MM.1S (cell line): ENCODE results near the gene KIAA1217.
"Not testable (repeated sequence)": the region's sequence is repeated elsewhere in the genome, so short reads cannot be mapped to it uniquely, and the experiment has no call there.

Experiments
- DNase-seq: peaks from one replicate; pipeline ENCODE4 v3.0.0-alpha.2; 2015
- H2AFZ ChIP-seq: fragments of 300-600 bp; sonication (generic); 2 replicates; pipeline ENCODE4 v1.6.0; 2016; ENCODE audit warnings: antibody characterized with exemption, low read length
- H3F3A ChIP-seq: fragments of 300-600 bp; sonication (generic); 2 replicates; pipeline ENCODE4 v1.6.1; 2016; ENCODE audit warnings: mild to moderate bottlenecking, antibody characterized with exemption, low read length, moderate library complexity, mixed read lengths; ENCODE audit not compliant: insufficient read depth
- H3K27ac ChIP-seq: fragments of 300-600 bp; sonication (generic); 2 replicates; pipeline ENCODE4 v1.5.1; 2016; ENCODE audit warnings: mild to moderate bottlenecking, low read length
- H3K27me3 ChIP-seq: fragments of 300-600 bp; sonication (generic); replicated peaks from 2 replicates; pipeline ENCODE4 v1.6.0; 2016; ENCODE audit warnings: low read length; ENCODE audit not compliant: insufficient read depth
- H3K36me3 ChIP-seq: fragments of 300-600 bp; sonication (generic); replicated peaks from 2 replicates; pipeline ENCODE4 v1.6.1; 2016; ENCODE audit warnings: mild to moderate bottlenecking, low read length, mixed read lengths; ENCODE audit not compliant: insufficient read depth
- H3K4me1 ChIP-seq: fragments of 300-600 bp; sonication (generic); 2 replicates; pipeline ENCODE4 v1.6.1; 2016; ENCODE audit warnings: low read length, mixed read lengths
- H3K4me2 ChIP-seq: fragments of 300-600 bp; sonication (generic); 2 replicates; pipeline ENCODE4 v1.6.0; 2016; ENCODE audit warnings: low read depth, low read length
- H3K4me3 ChIP-seq: fragments of 300-600 bp; sonication (generic); 2 replicates; pipeline ENCODE4 v1.5.1; 2016; ENCODE audit warnings: low read length, mixed read lengths
- H3K79me2 ChIP-seq: fragments of 300-600 bp; sonication (generic); 2 replicates; pipeline ENCODE4 v1.6.1; 2016; ENCODE audit warnings: mixed run types, low read length, mixed read lengths
- H3K9ac ChIP-seq: fragments of 300-600 bp; sonication (generic); 2 replicates; pipeline ENCODE4 v1.6.1; 2016; ENCODE audit warnings: low read length, mixed read lengths
- H3K9me2 ChIP-seq: fragments of 300-600 bp; sonication (generic); replicated peaks from 2 replicates; pipeline ENCODE4 v1.6.1; 2016; ENCODE audit warnings: mild to moderate bottlenecking, low read length, mixed read lengths; ENCODE audit not compliant: insufficient read depth
- H3K9me3 ChIP-seq: fragments of 300-600 bp; sonication (generic); replicated peaks from 2 replicates; pipeline ENCODE4 v1.6.1; 2016; ENCODE audit warnings: mild to moderate bottlenecking, low read length, mixed read lengths; ENCODE audit not compliant: insufficient read depth
- H4K20me1 ChIP-seq: fragments of 300-600 bp; sonication (generic); 2 replicates; pipeline ENCODE4 v1.6.1; 2016; ENCODE audit warnings: mild to moderate bottlenecking, low read length, moderate library complexity, mixed read lengths; ENCODE audit not compliant: insufficient read depth
- EZH2 ChIP-seq: fragments of 300-600 bp; sonication (generic); optimal IDR thresholded peaks from 2 replicates; pipeline ENCODE3; 2017; ENCODE audit warnings: low read depth, mild to moderate bottlenecking, antibody characterized with exemption, low read length, mixed read lengths
- EZH2phosphoT487 ChIP-seq: fragments of 300-600 bp; sonication (generic); IDR thresholded peaks from 2 replicates; pipeline ENCODE4 v1.6.1; 2018; ENCODE audit warnings: antibody characterized with exemption, low read length
- TF ChIP-seq, protein P1 (sequence below): fragments of 300-600 bp; sonication (generic); IDR thresholded peaks from 2 replicates; pipeline ENCODE4 v1.5.1; 2016; ENCODE audit warnings: antibody characterized with exemption, low read length, mixed read lengths

Gene KIAA1217

DNA sequence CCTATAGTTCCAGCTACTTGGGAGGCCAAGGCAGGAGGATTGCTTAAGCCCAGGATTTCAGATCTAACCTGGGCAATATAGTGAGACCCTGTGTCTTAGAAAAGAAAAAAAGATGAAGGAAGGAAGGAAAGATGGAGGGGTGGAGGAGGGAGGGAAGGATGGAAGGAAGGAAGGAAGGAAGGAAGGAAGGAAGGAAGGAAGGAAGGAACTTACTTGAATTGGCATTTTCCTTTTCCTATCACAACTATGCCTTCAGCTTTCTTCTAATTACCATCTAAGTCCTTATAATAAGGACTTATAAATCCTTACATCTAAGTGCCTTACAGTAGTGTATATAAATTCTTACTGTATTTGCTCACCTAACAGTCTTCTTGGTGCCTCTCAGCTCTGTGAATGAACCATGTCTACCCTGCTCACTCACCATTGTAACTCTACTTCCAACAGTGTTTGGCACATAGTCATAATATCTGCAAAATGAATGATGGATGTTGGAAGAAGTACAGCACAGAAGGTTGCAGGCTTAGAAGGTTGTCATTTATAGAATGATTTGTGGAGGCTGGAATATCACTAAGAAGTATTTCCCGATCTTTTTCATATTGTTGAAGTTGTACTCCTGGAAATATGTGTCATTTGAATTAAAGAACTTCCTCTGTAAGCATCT is 125.5 kb downstream of the KIAA1217 start:
- Histone ChIP-seq H3K9me2 (no peaks in the 10 kb centered on the region), H3K9me3 (no peaks in the 10 kb centered on the region), H3K27me3 (no peaks in the 10 kb centered on the region), H3K4me3 (no peak overlapping the region), H2AFZ (no peak overlapping the region), H3K4me2 (no peak overlapping the region), H3K27ac (no peak overlapping the region), H3F3A (no peaks in the 10 kb centered on the region), H3K4me1 (no peaks in the 10 kb centered on the region), H4K20me1 (no peaks in the 10 kb centered on the region), H3K36me3 (no peaks in the 10 kb centered on the region), H3K9ac (no peak overlapping the region), H3K79me2 (no peaks in the 10 kb centered on the region)
- TF ChIP-seq EZH2 (no peak), EZH2phosphoT487 (no peak)
- TF ChIP-seq, protein P1, sequence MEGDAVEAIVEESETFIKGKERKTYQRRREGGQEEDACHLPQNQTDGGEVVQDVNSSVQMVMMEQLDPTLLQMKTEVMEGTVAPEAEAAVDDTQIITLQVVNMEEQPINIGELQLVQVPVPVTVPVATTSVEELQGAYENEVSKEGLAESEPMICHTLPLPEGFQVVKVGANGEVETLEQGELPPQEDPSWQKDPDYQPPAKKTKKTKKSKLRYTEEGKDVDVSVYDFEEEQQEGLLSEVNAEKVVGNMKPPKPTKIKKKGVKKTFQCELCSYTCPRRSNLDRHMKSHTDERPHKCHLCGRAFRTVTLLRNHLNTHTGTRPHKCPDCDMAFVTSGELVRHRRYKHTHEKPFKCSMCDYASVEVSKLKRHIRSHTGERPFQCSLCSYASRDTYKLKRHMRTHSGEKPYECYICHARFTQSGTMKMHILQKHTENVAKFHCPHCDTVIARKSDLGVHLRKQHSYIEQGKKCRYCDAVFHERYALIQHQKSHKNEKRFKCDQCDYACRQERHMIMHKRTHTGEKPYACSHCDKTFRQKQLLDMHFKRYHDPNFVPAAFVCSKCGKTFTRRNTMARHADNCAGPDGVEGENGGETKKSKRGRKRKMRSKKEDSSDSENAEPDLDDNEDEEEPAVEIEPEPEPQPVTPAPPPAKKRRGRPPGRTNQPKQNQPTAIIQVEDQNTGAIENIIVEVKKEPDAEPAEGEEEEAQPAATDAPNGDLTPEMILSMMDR, result no peak
- no peak for DNase-seq

DNA sequence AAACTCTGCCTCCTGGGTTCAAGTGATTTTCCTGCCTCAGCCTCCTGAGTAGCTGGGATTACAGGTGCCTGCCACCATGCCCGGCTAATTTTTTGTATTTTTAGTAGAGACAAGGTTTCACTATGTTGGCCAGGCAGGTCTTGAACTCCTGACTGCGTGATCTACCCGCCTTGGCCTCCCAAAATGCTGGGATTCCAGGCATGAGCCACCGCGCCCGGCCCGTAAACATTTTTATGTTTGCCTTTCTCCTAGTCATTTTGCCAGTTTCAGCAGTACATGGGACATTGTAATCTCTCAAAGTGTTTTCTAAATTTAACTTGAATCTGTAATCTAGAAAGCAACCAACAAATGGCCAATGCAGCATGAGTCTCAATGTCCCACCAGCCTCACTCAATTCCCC is 128.8 kb downstream of the KIAA1217 start:
- H3K79me2 ChIP-seq, H3K9ac ChIP-seq, H3K9me3 ChIP-seq, H3K27ac ChIP-seq, H3K36me3 ChIP-seq, DNase-seq, H3K4me3 ChIP-seq, H3K4me1 ChIP-seq, H2AFZ ChIP-seq, H3K9me2 ChIP-seq, H4K20me1 ChIP-seq, H3K4me2 ChIP-seq, H3F3A ChIP-seq, H3K27me3 ChIP-seq: not testable (repeated sequence)

DNA sequence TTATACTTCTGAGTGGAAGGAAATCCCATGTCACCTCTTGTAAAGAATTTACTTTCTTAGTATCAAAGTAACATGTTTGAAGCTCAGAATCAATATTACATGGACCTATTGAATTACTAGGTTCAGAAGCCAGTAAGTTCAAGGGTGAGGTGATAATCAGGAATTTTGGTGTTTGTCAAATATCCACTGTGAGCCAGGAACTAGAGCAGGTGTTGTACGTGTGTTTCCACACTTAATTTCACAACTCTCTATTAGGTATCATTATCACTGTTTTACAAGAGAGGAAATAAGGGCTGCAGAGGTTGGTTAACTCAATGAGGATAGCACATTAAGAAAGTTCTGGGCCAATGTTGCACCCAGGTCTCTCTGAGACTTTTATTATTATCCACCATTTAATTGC is 130.4 kb downstream of the KIAA1217 start:
- Histone ChIP-seq H3K9me2 (no peaks in the 10 kb centered on the region), H4K20me1 (no peaks in the 10 kb centered on the region), H3K4me2 (no peak overlapping the region), H3K4me1 (no peaks in the 10 kb centered on the region), H3K4me3 (no peak overlapping the region), H3K36me3 (no peaks in the 10 kb centered on the region), H3K9ac (no peak overlapping the region), H3F3A (no peaks in the 10 kb centered on the region), H3K27ac (no peak overlapping the region), H3K79me2 (no peaks in the 10 kb centered on the region), H3K9me3 (no peaks in the 10 kb centered on the region), H2AFZ (no peak overlapping the region), H3K27me3 (no peaks in the 10 kb centered on the region)
- DNase-seq, result no peak
- TF ChIP-seq, protein P1, result no peak
- TF ChIP-seq EZH2phosphoT487 (no peak), EZH2 (no peak)

DNA sequence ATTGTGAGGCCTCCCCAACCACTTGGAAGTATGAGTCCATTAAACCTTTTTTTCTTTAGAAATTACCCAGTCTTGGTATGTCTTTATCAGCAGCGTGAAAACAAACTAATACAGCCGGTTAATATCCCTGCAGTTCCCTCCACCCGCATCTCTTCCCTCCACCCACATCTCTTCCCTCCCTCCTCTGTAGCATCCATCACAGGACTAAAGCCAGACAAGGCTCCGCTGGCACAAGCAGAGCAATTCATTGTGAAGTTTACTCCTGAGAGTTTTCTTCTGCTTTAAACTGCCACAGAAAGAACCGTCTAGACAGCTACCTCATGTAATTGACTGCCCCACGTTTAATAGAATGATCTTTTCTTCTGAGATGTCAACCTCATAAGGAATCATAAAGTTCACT is 131.5 kb downstream of the KIAA1217 start:
- Histone ChIP-seq H3K79me2 (no peaks in the 10 kb centered on the region), H3K4me2 (no peak overlapping the region), H3K27ac (no peak overlapping the region), H3K9ac (no peak overlapping the region), H3K4me1 (no peaks in the 10 kb centered on the region), H3K4me3 (no peak overlapping the region), H3F3A (no peaks in the 10 kb centered on the region), H3K9me2 (no peaks in the 10 kb centered on the region), H2AFZ (no peak overlapping the region), H3K36me3 (no peaks in the 10 kb centered on the region), H4K20me1 (no peaks in the 10 kb centered on the region), H3K27me3 (no peaks in the 10 kb centered on the region), H3K9me3 (no peaks in the 10 kb centered on the region)
- TF ChIP-seq EZH2phosphoT487 (no peak), EZH2 (no peak)
- TF ChIP-seq, protein P1, result no peak
- no peak for DNase-seq
